NCI-H2081 treated with DMSO at 0.1 percent for 48 hours (cell line): Measurements from ENCODE around the gene VWA8.
"Not testable (repeated sequence)": the region's sequence is repeated elsewhere in the genome, so short reads cannot be mapped to it uniquely, and the experiment has no call there.

Source experiments
- DNase-seq: peaks from one replicate; lab custom pipeline; 2025; lab: John Stamatoyannopoulos, UW

Gene VWA8

DNA sequence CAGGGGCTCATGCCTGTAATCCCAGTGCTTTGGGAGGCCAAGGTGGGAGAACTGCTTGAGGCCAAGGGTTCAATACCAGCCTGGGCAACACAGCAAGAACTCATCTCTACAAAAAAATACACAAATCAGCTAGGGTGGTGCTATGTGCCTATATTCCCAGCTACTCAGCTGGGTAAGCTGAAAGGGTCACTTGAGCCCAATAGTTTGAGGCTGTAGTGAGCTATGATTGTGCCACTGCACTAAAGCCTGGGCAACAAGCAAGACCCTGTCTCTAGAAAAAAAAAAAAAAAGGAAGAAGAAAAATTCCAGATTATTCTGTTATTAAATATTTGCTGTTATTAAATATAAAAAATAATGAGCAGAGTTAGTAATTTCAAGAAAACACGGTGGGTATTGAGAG, 372.5 kb downstream of the VWA8 start:
- no peak for DNase-seq

DNA sequence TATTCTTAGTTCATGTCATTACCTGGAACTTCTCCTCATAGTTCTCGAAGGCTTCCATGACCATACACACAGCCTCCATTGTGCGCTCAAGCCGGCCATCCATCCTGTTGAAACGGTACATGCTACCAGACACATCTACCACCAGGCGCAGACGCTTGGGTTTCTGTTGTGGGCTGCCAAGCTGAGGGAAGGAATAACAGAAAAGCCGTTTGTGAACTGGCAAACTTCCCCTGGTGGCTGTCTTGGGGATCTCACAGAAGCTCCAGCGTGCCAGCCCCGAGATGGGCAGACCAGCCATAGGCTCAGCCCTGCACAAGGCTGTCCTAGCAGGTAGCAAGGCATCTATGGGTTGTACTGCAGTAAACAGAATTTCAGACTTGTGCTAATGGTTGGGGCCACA, 373.4 kb downstream of the VWA8 start:
- no peak for DNase-seq

DNA sequence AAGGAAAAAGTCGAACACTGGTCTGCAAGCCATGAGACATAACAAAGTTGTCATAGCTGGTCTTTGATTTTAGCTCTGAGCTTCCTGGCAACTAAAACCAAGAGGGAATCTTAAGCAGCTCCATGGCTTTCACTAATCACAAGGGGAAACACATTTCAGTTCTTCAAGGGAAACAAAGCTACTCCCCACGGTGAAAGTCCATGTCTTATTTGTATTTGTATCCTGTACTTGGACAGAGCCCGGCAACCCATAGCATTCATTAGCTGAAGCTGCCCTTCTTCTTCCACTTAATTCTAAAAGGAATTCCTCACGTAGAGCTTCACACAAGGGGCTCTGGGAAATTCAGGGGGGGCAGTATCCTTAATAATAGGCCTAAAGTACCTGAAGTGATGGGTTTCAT, 374.7 kb downstream of the VWA8 start:
- no peak for DNase-seq

DNA sequence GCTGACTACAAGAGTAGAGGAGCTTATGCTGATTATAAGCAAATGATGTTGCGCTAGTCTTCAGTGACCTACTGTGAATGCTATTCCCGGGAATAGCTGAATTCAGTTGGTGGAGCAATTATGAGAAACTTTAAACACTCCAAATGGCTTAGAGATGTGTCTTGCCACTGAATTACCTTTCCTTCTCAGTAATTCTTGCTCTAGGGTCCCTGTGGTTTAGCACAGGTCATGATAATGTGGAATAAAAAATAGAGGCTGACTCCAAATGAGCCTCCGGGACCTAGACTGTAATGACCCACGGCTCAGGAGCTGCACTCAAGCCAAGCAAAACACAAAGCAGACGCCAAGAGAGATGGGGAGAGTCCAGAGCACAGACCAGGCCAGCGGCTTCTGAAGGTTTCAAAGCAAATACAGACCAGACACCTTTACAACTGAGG, 378.9 kb downstream of the VWA8 start:
- DNase-seq: no peak

DNA sequence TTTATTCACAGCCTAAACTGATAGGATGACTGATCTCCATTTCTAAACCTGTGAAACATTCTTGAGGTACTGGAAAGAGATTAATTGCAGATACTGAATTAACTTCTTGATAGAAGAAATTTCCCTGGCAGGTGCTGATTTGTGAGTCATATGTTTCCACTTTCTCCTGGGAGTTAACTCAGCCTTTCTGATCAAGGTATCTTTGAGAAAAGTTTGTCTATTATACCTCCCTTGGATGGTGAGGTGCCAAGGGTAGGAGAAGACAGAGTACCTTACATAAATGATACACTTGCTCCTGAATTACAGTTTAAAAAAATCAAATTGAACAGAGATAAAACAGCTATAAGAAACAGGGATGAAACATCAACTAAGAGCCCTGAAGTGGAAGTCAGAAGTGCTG, 380.6 kb downstream of the VWA8 start:
- DNase-seq: no peak

DNA sequence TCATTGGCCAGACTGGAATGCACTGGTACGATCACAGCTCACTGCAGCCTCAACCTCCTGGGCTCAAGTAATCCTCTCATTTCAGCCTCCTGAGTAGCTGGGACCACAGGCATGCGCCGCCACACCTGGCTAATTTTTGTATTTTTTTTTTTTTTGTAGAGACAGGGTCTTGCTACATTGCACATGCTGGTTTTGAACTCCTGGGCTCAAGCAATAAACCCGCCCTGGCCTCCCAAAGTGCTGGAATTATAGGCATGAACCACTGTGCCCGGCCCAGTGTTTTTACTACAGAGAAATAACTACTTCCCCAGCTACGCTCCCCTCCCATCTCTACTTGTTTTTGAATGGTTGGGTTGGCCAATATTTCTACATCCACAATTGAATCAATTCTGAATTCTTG, 381.0 kb downstream of the VWA8 start:
- no peak for DNase-seq

DNA sequence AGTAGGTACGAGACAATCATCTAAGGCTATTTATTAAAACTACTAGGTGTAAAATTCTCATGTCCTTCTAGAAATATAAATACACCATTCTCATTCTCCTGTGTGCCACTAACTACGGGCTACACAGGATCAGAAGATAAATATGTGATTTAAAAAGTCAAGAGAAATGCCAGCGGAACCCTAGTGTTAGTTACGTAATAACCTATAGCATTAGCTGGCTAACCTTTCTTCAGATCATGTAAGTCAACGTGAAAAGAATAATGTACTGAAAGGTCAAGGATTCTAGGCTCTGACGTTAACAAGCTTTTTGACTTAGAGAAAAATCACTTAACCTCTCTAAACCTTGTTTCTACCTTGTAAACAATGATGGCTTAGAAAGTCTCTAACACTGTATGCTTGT, 381.7 kb downstream of the VWA8 start:
- no peak for DNase-seq

DNA sequence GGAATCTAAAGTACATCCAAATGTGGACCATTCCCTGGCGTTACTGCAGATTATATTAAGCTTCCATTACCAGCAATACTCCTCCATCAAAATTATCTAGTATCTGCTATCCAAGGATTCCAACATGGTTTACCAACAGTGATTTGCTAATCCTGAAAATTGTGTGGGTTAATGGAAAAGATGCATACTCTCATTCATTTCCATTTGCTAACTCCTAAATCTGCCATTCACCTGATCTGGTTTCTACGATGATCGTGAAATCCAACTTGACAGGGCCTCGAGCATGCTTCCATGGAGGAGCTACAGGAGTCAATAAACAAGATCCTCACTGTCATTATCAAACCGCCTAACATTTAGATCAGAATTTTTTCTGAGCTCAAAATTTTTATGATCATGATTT, 382.5 kb downstream of the VWA8 start:
- no peak for DNase-seq

DNA sequence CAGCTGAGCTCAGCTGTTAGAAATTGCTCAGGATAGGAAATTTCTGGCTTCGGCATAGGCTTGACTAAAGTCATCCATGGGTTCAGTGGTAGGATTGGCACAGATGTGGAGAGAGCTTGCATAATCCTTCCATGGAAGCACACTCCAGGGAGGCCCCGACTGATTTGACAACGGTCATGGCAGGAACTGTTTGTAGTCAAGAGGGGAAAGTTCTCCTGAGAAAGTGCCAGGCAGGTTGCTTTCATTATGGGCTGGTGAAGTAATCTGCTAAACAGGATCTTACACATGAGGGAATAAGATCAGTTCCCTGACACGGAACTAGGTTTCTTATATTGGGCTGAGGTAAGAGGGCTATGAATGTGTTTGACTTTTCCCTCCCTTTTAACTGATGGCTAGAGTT, 383.5 kb downstream of the VWA8 start:
- DNase-seq: no peak

DNA sequence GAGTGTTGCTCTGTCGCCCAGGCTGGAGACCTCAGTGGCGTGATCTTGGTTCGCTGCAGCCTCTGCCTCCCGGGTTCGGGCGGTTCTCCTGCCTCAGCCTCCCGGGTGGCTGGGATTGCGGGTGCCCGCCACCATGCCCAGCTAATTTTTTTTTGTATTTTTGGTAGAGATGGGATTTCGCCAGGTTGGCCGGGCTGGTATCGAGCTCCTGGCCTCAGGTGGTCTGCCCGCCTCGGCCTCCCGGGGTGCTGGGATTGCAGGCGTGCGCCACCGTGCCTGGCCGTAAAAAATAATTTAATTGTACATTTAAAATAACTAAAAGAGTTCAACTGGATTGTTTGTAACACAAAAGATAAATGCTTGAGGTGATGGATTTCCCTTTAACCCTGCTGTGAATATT, 387.3 kb downstream of the VWA8 start:
- not testable (repeated sequence) for DNase-seq

DNA sequence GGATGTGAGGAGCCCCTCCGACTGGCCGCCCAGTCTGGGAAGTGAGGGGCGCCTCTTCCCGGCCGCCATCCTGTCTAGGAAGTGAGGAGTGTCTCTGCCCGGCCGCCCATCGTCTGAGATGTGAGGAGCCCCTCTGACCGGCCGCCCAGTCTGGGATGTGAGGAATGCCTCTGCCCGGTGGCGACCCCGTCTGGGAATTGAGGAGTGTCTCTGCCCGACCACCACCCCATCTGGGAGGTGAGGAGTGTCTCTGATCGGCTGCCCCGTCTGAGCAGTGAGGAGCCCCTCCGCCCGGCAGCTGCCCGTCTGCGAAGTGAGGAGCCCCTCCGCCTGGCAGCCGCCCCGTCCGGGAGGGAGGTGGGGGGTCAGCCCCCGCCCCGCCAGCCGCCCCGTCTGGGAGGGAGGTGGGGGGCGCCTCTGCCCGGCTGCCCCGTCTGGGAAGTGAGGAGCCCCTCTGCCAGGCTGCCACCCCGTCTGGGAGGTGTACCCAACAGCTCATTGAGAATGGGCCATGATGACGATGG, 389.0 kb downstream of the VWA8 start:
- DNase-seq: not testable (repeated sequence)

DNA sequence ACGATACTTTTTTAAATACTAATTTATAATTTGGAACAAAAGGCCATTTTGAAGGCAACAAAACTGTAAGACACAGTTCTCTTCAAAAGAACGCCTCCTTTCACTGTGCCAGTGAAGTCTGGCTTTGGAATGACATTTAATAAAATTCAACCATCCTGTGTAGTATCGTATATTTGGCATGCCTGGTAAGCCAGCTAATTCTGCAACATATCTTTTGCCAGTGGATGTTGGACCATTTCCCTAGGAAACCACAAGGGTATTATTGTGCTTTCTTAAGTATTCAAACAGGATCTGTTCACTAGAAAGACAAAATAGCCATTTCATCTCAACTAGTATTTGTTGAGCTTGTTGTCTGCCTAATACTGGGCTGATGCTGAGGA, 391.9 kb downstream of the VWA8 start:
- no peak for DNase-seq

DNA sequence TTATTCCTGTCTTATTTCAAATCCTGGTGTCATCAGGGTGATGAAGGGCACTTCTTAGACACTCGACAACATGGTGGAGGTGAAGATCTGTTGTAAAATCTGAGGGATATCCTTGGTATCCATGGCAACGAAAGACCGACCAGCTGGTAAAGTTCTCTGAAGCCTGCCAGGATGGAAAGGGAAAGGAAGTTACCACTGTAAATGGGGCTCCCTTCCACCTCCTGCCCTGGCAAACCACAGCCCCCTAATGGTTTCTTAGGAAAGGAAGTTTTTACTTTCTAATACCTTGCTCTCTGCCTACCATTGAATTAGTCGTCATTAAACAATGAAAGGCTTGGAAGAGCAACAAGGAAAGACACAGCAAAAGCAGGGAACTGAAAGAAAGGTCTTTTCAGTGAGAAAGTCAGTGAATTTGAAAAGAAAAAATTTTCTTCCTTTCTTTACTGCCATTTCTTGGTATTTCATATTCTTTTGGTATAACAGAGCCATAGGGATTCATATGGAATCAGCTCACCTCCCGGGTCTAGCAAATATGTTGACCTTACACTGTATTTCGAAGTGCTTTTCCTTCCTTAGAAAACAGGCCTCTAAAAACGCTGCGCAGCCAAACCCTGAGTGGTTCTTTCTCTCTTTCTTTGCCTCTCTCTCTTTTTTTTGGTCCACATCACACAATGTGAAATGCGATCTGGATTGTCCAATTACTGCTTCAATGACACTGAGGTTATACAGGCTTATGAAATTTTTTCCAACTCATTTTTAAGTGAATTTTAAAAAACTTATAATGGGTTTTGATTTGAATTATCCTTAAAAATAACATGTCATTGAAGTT, 392.6 kb downstream of the VWA8 start:
- no peak for DNase-seq

DNA sequence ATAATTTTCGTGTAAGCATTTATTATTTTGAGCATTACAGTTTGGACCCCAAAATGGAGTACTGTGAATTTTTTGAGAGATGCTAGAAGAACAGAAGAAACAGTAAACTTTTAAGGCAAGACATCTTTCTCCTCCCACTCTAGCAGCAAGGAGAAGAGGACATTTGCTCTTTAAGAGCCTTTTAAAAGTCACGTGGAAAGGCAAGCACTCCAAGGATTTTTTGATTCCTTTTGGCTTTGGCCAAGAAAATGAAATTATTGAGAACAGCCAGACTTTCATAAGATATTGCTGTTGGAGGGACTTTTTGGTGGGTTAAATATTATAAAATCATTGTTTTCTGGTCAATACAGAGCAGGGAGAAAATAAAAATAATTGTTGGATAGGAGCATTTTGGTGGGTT, 393.5 kb downstream of the VWA8 start:
- DNase-seq: no peak

DNA sequence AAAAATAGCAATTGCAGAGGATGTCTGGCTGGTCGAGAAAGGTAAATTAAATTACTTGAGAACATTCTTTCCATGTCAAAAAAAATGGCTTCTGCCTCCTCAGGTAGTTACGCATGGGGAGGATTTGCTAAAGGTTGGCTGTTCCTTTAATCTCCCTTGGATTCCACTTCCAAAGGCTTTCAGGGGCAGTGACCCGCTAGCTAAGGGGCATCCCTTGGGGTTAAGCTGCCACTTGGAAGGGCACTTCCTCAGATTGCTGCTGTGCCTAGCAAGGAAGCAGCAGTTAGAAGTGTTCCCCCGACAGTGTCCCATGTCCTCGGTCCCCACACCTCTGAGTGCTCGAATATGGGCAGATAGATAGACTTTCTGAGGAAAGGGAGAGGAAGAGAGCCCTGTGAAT, 395.1 kb downstream of the VWA8 start:
- no peak for DNase-seq

DNA sequence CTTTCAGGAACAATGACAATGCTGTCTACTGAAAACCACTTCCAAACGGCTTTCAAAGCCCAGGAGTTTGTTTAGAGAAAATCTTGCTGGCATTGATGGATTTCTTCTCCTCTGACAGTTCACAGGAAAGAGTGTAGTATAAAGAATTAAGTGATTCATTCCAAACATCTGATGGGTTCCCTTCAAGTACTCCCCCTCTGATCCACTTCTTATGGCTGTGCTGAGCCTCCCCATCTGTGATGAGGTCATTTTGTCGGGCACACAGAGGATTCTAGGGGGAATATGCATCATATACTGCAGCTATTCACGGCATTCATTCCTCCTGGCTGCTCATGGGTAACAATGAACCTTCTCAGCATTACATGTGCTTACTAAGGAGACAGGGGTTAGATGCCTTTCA, 395.7 kb downstream of the VWA8 start:
- no peak for DNase-seq

DNA sequence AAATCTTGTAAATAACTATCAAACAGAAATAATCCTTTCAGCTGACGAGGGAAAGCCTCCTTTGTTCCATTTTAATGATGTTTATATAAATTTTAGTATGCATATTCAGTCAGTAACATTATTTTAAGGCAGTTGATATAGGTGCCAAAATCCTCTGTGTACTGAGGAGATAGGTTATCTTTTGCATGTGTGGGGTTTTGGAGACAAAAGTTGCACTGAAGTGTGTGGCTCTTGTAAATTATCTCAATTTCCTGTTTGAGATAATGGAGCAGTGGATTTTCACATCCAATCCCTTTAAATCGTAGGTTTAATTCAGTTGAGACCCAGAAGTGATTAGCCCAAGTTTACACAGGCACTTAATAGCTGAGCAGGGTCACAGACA, 396.9 kb downstream of the VWA8 start:
- DNase-seq: no peak

DNA sequence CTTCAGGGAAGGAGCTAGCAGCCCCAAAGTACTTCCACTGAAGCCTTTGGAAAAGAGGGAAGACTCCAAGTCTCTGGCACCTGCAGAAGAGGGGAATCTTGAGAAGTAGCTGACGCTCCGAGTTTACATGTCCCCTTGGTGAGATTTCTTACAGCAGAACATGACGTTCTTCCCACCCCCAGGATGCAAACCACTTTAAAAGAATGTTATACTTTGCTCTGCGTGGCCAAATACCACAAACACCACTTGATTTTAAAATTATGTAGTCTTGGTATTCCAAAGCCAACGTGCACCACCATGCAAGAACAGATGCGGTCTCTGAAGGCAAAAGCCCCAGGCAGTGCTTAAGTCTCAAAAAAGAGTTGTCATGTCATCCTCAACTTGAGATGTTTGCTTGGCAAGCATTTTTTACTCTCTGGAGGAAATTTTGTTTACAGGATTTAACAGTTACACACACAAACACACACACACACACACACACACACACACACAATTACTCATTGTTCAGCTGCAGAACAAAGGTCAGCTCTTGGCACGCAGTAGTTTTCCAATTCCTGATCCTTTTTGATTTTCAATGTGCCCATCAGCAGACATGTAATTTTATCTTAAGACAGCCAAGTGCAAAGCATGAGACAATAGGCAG, 397.4 kb downstream of the VWA8 start:
- DNase-seq: no peak

DNA sequence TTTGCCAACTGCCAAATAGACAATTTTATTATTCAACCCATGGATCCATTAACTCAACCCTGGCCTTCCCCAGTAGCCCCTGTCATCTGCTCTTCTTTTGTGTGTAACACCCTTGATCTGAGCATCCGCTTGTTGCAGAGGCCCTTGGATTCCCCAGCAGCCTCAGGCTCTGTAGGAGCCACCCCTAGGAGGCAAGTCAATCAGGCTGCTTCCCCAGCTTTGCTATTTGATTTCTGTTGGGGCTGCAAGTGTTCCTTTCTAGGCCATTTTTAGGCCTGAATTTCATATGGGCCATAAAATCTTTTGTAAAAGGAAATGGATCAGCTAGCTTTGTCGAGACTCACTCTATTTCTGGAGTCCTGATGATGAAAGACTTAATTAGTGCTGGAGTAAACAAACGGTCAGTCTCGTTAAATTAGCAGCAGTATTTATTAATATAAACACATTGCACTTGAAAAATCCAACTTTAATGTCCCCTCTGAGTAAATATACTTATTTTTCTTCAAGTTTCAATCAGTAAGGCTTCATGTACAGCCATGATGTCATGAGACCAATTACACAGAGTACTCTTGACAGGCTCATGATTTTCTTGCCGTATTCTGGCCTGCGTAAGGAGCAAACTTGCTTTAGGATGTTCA, 398.2 kb downstream of the VWA8 start:
- DNase-seq: no peak

DNA sequence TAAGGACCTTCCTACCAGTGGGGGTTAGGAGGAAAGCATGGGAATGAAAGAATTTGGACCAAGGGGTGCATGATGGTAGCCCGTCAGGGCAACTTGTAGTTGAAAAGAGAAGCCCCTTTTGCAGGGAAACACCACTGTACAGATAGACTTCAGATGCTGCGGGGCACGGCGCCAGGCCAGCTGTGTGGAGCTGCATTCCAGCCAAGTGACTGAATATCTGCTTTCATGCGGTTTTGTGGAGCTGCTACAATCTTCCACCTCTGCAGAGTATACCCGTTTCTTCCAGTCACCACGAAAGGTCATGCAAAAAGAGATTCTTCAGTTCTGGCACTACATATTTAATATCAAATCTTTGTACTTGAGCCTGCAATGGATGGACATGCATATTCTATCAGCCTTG, 398.8 kb downstream of the VWA8 start:
- DNase-seq: no peak

DNA sequence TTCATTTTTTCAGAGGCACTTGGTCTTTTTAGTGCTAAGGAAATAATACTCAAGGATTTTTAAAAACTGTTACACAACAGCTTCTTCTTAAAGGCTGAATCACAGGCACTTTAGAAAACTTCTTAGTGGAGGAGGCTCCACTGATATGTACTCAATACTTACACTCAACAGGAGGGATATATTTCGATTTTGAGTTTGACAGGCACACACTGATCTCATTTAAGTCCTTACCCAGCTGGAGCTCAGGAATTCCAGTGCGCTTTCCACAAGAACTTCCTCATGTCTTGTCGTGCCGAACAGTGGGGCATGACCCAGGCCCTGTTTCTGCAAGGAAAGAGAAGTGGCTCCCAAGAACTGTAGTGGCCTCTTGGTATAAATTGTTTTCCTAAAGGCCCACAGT, 399.7 kb downstream of the VWA8 start:
- DNase-seq: no peak

DNA sequence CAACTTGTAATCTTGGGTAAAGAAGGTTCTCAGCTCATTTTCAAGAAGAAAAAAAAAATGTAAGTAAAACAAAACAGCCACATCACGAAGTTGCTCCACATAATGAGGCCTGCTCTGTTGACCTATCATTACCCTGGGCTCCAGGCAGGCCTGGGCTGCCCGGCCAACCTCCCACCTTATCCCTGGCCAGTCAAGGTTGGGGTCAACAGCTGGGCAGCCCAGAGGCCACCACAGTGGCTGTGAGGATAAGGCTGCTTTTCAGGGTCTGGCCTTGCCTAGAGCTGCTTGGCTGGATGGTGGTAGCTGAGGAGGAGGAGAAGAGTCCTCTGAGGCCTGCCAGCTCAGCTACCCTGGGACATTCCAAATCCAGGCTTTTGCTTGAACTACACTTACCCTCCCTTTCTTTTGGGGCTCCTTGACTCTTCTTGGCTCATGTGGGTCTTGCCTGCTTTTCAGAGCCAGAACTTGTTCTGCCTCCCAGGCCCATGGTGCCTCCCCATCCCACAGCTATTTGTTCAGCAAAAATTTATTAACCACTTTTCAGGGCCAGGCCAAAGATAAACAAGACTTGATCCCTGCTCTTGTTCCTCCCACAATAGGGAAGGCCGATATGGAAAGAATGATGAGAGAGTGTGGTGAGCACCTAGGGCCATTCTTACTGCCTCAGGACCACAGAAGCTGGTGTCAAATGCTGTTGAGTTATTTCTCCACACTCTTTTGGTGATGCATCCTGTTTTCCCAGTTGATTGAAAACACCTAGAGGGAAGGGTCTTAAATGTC, 401.9 kb downstream of the VWA8 start:
- DNase-seq: no peak
